GM21390 (cell line): ENCODE data around the gene NOS1AP.
"Not testable (repeated sequence)": the region's sequence is repeated elsewhere in the genome, so short reads cannot be mapped to it uniquely, and the experiment has no call there.

Experiments
- ATAC-seq: cut with Tn5 transposase; IDR thresholded peaks from one replicate; pipeline ENCODE4 v1.9.1; 2021; ENCODE audit not compliant: unreplicated experiment

NOS1AP gene

DNA sequence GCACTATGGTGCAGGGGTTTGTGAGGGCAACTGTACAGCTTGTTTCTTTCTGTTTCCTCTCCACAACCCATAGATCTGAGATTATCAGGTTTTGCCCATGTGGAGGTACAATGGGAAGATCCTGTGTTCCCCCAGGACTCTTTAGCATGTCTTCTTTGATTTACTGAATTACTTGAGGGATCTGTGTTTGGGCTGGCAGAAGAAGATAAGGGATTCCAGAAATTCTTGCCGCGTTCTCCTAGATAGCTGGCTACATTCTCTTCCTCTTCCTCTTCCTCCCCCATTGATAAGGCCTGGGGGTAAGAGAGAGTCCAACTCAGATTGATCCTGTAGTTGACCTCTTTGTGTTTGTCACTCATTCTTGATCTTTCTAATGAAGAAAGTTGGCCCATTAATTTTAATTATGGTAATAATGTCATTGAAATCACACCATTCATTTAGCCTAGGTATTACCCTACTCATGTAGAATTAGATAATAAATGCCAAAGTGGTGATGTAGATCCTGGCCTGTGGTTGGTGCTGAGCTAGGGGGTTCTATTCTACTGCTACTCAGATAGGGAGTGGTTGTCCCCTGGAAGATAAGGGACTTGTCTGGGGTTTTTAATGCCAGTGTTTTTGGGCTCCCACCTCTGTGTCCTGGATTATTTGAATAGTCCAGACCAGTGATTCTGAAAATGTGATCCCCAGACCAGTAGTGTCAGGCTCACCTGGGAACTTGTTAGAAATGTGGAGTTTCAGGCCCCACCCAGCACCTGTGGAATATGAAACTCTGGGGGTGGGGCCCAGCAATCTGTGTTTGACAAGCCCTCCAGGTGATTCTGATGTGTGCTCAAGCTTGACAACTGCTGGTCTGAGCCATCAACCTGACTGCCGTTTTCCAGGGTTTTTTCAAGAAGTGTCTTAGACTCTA is 122.2 kb downstream of the NOS1AP start:
- no peak for ATAC-seq

DNA sequence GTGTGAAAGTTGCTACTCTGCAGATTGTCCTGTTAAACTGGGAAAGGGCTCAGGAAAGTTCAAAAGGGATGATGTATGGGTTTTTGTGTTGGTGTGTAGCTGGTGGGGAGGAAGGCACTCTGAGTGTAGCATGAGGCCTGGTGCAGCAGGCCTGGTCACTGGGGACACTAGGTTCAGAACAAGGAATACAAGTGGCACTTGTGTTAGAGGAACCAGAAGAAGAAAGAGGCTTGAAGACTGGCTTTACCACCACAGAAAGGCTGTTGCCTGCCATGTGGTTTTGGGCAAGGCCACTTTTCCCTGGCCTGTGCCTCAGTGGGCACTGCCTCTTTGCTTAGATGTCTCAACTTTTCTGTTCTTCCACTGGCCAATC is 122.8 kb downstream of the NOS1AP start:
- no peak for ATAC-seq

GRCh38 chr1:162192763-162193162 is 123.3 kb downstream of the NOS1AP start:
- no peak for ATAC-seq

GRCh38 chr1:162193221-162193620 is 123.7 kb downstream of the NOS1AP start:
- no peak for ATAC-seq

DNA sequence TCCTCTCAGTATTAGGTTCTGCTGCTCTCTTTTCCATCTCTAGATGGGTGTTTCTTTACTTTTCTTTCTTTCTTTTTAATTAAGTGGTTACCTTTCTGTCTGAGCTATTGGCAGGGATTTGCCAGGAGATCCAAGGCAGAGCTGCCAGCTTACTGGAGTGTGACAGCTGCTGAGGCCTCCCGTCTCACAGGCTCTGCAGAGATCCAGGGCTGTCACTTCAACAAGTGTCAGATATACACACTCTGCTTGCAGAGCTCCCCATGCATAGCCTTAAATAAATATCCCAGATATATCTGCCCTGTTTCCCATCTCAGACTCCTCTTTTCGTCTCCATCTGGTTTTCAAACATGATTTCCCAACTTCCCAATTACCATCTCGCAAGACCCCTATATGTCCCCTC is 124.3 kb downstream of the NOS1AP start:
- ATAC-seq: no peak

- no peak for ATAC-seq
These were observed 126.1 kb downstream of the NOS1AP start for GRCh38 chr1:162195567-162195966.

DNA sequence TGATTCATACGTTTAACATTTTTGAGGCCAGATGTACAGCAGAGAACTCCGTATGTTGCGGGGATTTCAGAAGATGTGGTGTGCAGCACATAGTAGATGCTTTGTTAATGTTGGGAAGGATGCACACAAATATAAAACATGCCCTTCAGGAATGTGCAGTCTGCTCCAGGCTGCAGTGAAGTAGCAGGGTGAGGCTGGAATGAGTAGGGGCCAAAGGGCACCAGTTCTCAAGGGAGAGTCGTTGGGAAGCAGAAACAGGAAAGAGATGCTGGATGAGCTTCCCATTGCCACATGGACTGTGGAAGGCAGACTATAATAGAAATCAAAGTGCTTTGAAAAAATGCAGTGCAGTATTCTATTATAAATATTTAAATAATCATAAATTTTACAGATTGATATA is 126.9 kb downstream of the NOS1AP start:
- no peak for ATAC-seq

GRCh38 chr1:162197041-162197531 is 127.6 kb downstream of the NOS1AP start:
- no peak for ATAC-seq

DNA sequence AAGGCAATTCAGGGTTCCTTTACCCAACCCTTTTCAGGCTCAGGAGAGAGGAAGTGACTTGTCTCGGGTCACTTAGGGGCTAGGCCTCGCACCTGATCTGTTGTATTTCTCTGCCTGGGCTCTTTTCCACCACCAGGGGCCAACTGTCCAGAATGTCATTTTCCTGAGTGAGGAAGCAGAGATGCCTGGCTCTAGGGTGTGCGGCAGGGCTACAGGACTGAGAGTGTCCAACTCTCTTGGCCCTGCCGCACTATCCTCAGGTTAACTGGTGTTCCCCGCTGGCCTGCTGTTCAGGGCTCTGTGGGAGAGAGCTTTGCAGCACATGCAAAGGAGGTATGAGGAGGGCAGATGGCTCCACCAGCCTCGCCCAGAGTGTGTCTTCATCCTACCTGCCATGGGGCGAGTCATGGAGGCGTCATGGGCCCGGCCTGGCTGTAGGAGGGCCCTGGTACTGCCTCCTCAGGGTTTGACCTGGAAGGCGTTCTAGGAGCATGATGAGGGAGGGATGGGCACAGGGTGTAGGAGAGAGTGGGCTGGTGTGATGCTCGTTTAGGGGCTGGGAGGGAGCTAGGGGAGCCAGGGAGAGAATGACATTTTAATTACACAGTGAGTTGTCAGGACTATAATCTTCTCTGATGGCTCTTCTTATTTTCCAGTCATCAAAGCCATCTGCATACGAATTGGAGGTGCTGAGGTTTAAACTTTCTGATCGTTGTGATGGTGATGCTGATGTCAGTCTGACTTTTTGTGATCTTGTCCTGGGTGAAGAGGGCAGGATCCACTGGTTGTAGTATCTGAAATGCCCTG is 128.3 kb downstream of the NOS1AP start:
- ATAC-seq: no peak

GRCh38 chr1:162200096-162200847 is 130.8 kb downstream of the NOS1AP start:
- ATAC-seq: no peak

- not testable (repeated sequence) for ATAC-seq
These were observed 131.6 kb downstream of the NOS1AP start for GRCh38 chr1:162201062-162201461.

DNA sequence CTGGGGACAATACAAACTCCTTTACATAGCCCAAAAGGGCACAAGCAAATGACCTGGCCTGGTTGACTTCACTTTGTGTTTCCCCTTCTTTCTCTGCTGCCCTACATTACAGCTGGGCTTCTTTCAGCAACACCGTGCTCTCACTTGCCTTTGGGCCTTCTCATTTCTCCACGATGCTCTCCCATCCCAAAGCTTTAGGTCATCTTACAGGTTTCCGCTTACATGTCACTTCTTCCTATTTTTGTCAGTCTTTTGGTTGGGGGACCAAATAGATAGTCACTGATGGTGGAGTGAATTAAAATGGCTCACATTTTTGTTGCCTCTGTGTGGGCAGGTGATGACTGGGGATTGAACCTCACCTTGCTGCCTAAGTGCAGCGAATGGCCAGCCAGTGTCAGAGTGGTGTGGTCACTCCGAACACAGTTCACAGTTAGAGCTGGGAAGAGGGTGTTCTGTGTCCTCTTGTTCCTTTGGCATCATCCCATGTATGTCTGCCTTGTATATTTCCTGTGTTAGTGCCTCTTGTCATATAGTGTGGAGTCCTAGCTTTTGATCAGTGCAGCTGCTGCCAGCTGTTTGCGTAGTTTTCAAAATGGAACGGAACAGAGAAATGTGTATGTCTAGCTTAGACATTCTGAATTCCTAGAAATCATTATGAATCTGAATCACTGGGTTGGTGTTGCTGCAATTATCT is 134.8 kb downstream of the NOS1AP start:
- no peak for ATAC-seq

GRCh38 chr1:162204823-162205155 is 135.3 kb downstream of the NOS1AP start:
- no peak for ATAC-seq

GRCh38 chr1:162206300-162206699 is 136.8 kb downstream of the NOS1AP start:
- ATAC-seq: no peak

DNA sequence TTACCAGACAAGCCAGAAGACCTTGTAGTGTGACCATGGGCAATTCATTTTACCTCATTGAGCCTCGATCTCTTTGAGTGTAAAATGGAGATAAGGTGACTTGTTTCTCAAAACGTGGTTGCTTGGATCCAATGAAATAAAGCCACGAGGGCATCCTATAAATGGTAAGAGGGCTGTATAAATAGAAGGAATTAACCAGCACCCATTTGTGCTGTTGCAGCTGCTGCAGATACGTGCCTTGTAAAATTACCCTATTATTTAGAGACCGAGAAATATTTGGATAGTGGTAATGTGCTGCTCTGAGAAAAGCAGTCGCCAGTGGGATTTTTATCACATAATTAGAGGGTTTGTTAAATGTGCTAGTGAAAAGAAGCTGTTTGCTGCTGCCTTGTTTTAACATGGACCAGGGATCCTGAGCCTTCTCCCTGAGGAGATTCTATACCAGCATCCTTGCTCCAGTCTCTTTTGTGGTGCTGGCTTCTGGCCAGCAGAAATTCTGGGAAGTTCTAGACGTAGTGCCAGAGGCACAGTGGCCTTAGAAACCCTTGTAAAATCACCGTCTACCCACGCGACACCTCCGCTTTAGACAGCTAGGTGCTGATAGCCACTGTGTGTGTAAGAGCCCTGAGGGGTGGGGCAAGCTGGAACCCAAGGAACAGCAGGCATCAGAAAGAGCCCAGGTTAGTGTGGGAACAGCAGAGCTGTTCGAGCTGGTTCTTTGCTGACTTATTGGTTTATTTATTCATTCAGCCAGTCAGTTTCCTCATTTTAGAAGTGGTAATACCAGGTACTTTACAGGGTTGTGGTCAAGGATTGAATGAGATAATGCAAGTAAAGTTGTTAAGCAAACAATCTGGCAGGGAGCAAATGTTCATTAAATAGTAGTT is 137.5 kb downstream of the NOS1AP start:
- no peak for ATAC-seq

DNA sequence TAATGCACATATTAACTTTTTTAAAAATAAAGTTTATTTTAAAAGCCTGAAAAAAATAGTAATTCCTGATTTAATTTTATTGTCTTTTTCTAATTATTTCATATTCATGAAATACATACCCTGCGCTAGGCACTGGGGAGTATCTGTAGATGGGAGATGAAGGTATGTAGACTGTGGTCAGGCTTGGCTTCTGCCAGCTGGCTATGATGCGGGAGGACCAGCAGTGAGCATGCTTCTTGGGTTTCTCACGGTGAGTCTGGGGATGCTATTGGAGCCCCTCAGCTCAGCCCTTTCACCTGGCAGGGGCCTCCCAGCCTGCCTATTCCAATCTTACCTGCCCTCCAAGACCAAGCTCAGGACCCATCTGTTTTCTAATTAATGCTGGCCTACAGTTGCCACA is 138.4 kb downstream of the NOS1AP start:
- no peak for ATAC-seq

DNA sequence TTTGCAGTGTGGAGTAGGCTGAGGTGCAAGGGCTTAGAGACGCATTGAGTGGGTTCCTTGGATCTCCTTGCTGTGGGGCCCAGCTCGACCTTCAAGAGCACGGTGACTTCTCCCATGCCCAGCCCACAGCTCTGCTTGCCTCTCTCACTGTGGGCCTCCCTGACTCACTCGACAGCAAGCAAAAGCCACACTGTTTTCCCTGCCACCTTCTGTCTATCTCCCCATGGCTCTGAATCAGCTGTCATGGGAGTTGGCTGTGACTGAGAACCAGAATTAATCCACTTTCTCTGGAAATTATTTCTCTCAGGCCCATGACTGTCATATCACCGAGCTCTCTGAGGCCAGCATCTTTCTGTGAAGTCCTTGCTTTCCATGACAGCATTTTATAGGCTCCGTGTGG is 140.7 kb downstream of the NOS1AP start:
- no peak for ATAC-seq

- ATAC-seq: no peak
These were observed 143.2 kb downstream of the NOS1AP start for GRCh38 chr1:162212713-162213112.

DNA sequence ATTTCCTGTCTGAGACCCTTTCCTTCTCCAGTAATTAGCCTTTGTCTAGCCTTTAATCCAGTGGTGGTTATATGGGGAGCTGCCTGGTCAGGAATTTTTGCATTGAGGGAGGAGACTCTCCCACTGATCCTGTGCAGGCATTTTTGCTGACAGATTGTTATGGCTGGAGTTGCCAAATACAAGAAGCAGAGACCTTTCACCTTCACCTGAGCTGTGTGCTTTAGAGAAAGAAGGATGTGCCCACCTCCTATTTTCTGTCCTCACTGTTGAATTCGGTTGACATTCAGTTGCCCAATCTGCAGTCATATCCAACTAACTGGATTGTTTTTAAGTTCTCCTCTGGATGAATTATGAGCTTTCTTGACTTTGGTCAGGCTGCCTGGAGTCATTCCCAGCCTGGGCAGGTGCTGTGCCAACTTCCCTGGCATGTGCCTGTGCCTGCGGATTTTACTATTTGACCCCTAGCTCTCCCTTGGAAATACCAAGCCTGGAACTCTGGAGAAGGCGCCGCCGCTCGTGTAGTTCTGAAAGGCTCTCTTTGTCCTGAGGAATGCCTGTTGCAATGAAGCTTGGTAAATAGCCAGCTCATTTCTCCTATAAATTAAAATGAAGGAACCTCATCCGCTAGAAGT is 143.9 kb downstream of the NOS1AP start:
- no peak for ATAC-seq
